ENCODE results near the gene AHDC1. TPM values are rescaled to one million over a fixed set of nuclear protein-coding genes. Genes with fewer than 3 reads are reported as not detected.
A peak's percentile ranks its signal among the peaks of the same experiment; 100 is the strongest.

Gene AHDC1
- total RNA-seq, 4 donors from 2014 or later = 26.4 to 39.9 (median 34.6) TPM

GRCh38 chr1:27570356-27570755, 33.6 kb downstream of the AHDC1 start:
- H3K27ac ChIP-seq = peak overlapping the region; percentile 70 to 96 (median 86)
- no peak overlapping the region for H3K4me3 ChIP-seq
- peaks cover 7 to 100% (median 86%) of the 10 kb centered on the region in 4 donors for H3K4me1 ChIP-seq
- H3K36me3 ChIP-seq = no peaks in the 10 kb centered on the region
- 19 to 46% methylated on average over 2 of the region's 2 CpGs for WGBS, 2 donors
- H3K27me3 ChIP-seq = no peaks in the 10 kb centered on the region
- no peak for TF ChIP-seq POLR2A (IDR thresholded peaks at IDR 0.05)
- TF ChIP-seq CTCF (IDR thresholded peaks at IDR 0.05) = no peak
- TF ChIP-seq EP300 (IDR thresholded peaks at IDR 0.05) = no peak
- DNase-seq (ENCODE audit: low spot score in 2 of 2) = no peak
- H3K9me3 ChIP-seq = no peaks in the 10 kb centered on the region

GRCh38 chr1:27569506-27570291, 34.2 kb downstream of the AHDC1 start:
- Histone ChIP-seq H3K9me3 (no peaks in the 10 kb centered on the region), H3K27me3 (no peaks in the 10 kb centered on the region), H3K4me3 (no peak overlapping the region), H3K27ac (peak overlapping the region; percentile 70 to 96 (median 86)), H3K36me3 (no peaks in the 10 kb centered on the region), H3K4me1 (peaks cover 7 to 100% (median 89%) of the 10 kb centered on the region in 4 donors)
- 51 to 61% methylated on average over 14 of the region's 14 CpGs for WGBS, 2 donors
- TF ChIP-seq POLR2A (IDR thresholded peaks at IDR 0.05) = no peak
- no peak for TF ChIP-seq CTCF (IDR thresholded peaks at IDR 0.05)
- TF ChIP-seq EP300 (IDR thresholded peaks at IDR 0.05) = no peak
- DNase-seq (ENCODE audit: low spot score in 2 of 2) = no peak

GRCh38 chr1:27569088-27569460, 34.9 kb downstream of the AHDC1 start:
- Histone ChIP-seq H3K27me3 (no peaks in the 10 kb centered on the region), H3K9me3 (no peaks in the 10 kb centered on the region), H3K4me1 (peaks cover 7 to 100% (median 89%) of the 10 kb centered on the region in 4 donors), H3K36me3 (no peaks in the 10 kb centered on the region), H3K4me3 (peak overlapping the region in 3 of 4 donors; percentile 16 to 49 (median 36)), H3K27ac (peak overlapping the region; percentile 70 to 96 (median 86))
- TF ChIP-seq EP300 (IDR thresholded peaks at IDR 0.05) (peak in 1 of 2 donors; percentile 22), CTCF (IDR thresholded peaks at IDR 0.05) (no peak), POLR2A (IDR thresholded peaks at IDR 0.05) (no peak)
- no peak for DNase-seq (ENCODE audit: low spot score in 2 of 2)
- WGBS, 2 donors = 28 to 39% methylated on average over 3 of the region's 3 CpGs

DNA sequence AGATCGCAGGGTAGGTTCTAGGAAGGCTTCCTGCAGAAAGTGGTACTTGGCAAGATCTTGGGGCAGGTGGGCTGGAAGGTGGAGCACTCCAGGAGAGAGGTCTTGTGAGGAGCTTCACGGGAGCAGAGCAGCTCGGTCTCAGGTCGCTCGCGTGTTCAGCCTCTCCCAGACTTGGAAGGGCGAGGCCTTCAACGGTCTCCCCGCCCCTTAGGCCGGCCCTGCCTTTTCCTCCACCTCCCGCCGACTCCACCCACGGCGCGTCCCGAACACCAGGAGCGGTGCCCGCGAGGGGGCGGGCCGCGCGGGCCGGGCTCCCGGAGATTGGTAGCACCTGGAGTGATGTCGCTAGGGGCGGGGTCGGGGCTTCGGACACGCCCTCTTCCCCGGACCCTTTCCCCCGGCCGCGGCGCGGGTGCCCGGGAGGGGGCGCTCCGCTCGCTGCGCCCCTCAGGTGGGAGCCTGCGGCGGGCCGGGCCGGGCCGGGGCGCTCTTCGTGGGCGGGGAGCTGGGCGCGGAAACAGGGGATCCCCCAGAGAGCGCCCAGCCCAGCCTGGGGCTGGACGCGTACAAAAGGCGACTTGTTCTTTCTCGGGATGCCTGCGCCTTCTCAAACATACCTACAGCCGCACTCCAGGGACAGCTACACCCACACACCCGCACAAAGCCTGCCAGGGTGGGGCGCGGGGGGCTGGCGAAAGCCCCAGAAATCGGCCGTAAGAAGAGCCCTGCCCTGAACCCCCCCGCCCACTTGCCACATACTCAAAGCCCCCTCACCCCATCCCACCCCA, 35.5 kb downstream of the AHDC1 start:
- H3K9me3 ChIP-seq = no peaks in the 10 kb centered on the region
- H3K4me3 ChIP-seq = peak overlapping the region; percentile 13 to 49 (median 26)
- peak overlapping the region; percentile 70 to 96 (median 86) for H3K27ac ChIP-seq
- TF ChIP-seq POLR2A (IDR thresholded peaks at IDR 0.05) = peak in 1 of 2 donors; percentile 77
- peak; percentile 80 to 93 (median 86) for TF ChIP-seq CTCF (IDR thresholded peaks at IDR 0.05)
- peak; percentile 59 to 78 for TF ChIP-seq EP300 (IDR thresholded peaks at IDR 0.05)
- H3K4me1 ChIP-seq = peaks cover 6 to 100% (median 89%) of the 10 kb centered on the region in 4 donors
- DNase-seq (ENCODE audit: low spot score in 2 of 2) = peak; percentile 90 to 95
- 4 to 5% methylated on average over 18 to 22 of the region's 65 CpGs for WGBS, 2 donors
- no peaks in the 10 kb centered on the region for H3K27me3 ChIP-seq
- H3K36me3 ChIP-seq = no peaks in the 10 kb centered on the region

DNA sequence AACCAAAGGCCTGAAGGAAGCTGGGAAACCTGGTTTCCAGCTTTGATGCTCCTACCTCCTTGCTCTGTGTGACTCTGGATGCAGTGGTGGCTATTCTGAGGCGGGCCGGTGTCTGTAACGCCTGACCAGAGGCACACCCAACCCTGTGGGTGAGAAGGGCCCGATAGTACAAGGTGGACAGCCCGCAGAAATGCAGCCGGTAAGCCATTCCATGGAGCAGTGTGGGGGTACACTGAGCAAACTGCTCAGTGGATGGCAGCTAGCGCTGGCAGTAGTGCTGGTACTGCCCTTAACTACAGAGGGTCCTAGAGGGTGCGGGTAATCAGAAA, 36.0 kb downstream of the AHDC1 start:
- H3K36me3 ChIP-seq = no peaks in the 10 kb centered on the region
- peak overlapping the region in 3 of 4 donors; percentile 16 to 49 (median 36) for H3K4me3 ChIP-seq
- WGBS, 2 donors = 50 to 59% methylated on average over 4 to 8 of the region's 8 CpGs
- H3K27ac ChIP-seq = peak overlapping the region; percentile 70 to 96 (median 86)
- no peaks in the 10 kb centered on the region for H3K27me3 ChIP-seq
- TF ChIP-seq POLR2A (IDR thresholded peaks at IDR 0.05) (no peak), EP300 (IDR thresholded peaks at IDR 0.05) (no peak), CTCF (IDR thresholded peaks at IDR 0.05) (no peak)
- DNase-seq (ENCODE audit: low spot score in 2 of 2) = no peak
- H3K9me3 ChIP-seq = no peaks in the 10 kb centered on the region
- H3K4me1 ChIP-seq = peaks cover under 1 to 100% (median 87%) of the 10 kb centered on the region in 4 donors
